NCI-H774 (cell line): ENCODE results near the gene CEACAM19.
"Not testable (repeated sequence)": the region's sequence is repeated elsewhere in the genome, so short reads cannot be mapped to it uniquely, and the experiment has no call there.

ENCODE experiments used
- DNase-seq: peaks from one replicate; lab custom pipeline; 2025; lab: John Stamatoyannopoulos, UW

CEACAM19 gene

GRCh38 chr19:44645407-44646048 lies 25.8 kb upstream of the CEACAM19 start:
- DNase-seq = no peak

DNA sequence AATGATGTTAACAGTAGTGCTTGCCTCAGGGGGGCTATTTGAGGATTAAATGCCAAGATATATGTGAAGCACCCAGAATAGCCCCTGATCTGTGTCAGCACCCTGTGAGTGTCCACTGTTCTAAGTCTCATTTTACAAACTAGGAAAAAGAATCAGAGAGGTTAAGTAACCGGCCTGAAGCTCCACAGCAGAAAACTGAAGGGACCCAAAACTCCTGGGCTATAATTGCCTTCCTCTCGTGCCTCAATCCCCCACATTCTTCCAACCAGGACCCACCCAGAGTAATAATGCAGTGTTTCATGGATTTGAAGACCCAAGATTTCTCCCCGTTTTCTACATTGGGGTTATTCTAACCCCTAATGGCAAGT lies 25.2 kb upstream of the CEACAM19 start:
- no peak for DNase-seq

- no peak for DNase-seq
Observed at GRCh38 chr19:44647144-44647543, 24.1 kb upstream of the CEACAM19 start.

- no peak for DNase-seq
Observed at GRCh38 chr19:44648631-44649251, 22.5 kb upstream of the CEACAM19 start.

DNA sequence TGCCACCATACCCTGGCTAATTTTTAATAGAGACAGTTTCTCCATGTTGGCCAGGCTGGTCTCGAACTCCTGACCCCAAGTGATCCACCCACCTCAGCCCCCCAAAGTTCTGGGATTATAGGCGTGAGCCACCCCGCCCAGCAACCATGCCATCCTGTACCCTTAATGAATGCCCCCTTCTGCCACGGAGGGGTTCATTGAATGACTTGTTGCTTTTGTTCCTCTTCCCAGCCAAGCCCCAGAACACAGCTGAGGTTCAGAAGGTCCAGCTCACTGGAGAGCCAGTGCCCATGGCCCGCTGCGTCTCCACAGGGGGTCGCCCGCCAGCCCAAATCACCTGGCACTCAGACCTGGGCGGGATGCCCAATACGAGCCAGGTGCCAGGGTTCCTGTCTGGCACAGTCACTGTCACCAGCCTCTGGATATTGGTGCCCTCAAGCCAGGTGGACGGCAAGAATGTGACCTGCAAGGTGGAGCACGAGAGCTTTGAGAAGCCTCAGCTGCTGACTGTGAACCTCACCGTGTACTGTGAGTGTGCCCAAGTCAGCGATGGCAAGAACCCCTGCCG lies 21.6 kb upstream of the CEACAM19 start:
- no peak for DNase-seq

DNA sequence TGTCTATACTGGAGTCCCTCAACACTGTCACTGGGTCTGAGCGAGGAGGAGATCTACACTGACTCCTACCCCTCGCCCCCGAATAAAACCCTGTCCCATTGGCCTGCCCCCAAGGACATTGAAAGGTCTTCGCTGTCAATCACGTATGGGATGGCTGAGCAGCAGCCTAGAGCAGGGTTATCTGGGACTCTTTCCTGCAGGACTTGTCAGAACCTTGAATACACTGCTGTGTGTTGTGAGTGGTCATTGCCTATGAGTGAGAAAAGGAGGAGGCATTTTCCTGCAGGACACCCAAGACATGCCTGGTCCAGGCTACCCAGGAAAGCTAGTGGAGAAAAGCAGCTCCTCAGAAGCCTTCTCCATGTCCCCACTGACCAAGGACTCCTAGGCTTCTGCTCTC lies 17.9 kb upstream of the CEACAM19 start:
- no peak for DNase-seq

GRCh38 chr19:44653977-44654774 lies 17.1 kb upstream of the CEACAM19 start:
- no peak for DNase-seq

DNA sequence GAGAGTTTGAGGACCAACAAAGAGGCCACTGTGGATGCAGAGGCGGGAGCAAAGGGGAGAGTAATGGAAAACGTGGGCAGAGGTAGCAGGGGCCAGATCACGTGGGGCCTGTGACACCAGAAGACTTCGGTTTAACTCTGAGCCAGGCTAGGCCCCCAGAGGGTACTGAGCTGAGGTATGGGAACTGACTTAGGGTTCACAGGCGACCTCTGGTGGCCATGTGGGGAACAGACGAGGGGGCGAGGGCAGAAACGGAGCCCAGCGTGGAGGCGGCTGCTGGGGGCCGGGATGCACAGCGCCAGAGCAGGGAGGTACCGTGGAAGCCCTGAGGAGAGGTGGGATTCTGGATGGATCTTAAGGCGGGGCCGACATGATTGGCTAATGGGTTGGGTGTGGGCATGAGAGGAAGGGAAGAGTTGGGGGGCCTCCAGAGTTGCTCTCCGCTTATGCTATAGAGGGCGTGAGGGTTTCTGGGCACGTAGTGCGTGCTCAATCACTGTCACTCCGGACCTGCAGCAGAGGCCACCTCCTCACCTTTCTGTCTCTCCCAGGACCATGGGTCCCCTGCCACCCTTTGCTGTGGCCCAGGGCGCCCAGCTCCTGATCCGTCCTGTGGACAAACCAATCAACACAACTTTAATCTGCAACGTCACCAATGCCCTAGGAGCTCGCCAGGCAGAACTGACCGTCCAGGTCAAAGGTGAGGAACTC lies 13.9 kb upstream of the CEACAM19 start:
- DNase-seq = peak; percentile 10

DNA sequence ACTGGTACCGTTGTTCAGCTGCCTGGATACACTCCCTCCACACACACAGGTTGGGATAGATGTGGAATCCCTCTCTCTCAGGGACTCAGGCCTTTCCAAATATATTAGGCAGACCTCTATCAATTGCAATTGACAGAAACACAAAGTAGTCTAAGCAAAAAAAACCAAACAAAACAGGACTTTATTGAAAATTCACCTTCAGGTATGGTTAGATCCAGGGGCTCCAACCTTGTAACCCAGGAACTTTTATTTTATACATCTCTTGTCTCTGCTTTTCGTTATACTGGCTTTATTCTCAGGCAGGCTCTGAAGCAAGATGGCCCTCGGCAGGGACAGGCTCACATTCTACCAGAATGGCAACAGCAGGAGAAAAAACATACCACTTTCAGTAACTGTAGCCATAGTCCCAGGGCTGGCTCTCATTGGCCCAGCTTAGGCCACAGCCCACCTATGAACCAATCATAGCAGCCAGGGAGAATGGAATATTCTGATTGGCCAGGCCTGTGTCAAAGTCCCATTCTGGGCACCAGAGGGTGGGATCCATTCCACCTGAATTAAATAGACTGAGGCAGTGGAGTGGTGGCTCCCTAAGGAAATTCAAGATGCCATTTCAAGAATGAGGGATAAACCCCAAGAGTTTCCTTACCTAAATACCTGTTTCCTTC lies 13.1 kb upstream of the CEACAM19 start:
- DNase-seq = no peak

DNA sequence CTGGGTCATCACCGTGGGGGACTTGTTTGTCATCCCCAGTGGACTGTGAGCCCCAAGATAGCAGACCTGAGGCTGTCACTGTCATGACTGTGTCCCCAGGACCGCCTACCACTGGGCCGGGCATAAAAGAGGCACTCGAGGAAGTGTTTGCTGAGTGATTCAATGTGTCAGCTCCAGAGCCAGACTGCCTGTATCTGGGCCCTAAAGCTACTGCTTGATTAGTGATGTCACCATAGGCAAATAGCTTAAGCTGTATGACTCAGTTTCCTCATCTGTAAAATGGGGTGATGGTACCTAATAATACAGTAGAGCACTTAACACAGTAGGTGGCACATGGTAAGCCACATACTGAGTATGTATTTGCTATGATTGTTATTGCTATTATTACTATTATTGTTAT lies 11.2 kb upstream of the CEACAM19 start:
- DNase-seq = no peak

DNA sequence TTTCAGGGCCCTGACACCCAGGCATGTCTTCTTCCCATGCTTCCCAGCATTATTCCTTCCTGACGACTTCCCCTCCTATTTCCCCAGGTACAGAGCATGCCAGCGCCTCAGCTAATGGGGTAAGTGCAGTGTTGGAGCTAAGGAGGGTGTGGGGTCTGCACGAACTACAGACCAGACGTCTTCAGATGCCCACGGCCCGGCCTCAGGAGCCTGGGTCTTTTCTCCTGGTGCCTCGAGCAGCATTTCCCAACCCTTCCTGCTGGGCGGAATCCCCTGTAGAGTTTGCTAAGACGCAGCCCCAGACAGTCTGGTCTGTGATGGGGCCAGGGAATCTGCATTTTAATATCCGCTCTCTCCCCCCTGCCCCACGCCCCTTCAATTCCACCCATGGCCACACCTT lies 10.1 kb upstream of the CEACAM19 start:
- DNase-seq = no peak

GRCh38 chr19:44661904-44662303 lies 9.4 kb upstream of the CEACAM19 start:
- no peak for DNase-seq

GRCh38 chr19:44662691-44663385 lies 8.4 kb upstream of the CEACAM19 start:
- DNase-seq = no peak

DNA sequence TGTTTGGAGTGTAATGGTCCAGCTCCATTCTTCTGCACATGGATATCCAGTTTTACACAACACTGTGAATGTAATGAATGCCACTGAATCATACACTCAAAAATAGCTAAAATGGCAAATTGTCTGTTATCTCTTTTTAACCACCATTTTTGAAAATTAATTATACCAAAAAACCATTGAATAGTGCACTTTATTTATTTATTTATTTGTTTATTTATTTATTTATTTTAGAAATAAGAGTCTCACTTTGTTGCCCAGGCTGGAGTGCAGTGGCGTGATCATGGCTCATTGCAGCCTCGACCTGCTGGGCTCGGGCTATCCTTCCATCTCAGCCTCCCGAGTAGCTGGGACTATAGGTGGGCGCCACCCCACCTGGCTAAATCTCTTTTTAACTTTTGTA lies 7.3 kb upstream of the CEACAM19 start:
- no peak for DNase-seq

DNA sequence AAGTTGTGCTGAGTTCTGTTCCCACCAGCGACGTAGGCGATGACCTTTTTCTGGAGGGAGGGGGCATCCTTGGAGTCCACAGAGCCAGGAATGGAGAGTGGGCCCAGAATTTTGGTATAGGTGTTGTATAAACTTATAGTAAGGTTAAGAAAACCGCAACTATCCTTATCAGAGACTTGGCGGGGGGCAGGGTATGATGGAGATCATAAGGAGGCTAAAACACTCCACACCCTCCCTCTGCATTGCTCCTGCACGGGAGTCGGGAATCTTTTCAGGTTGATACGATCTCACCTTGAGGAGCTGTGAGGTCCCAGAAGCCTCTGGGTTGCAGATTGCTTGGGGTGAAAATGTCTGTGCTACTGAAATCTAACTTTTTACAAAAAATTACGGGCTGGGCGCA lies 6.3 kb upstream of the CEACAM19 start:
- no peak for DNase-seq

- DNase-seq = no peak
Observed at GRCh38 chr19:44666852-44667556, 4.3 kb upstream of the CEACAM19 start.

GRCh38 chr19:44668985-44669764 lies 2.1 kb upstream of the CEACAM19 start:
- no peak for DNase-seq

- not testable (repeated sequence) for DNase-seq
Observed at GRCh38 chr19:44670027-44670426, 1.3 kb upstream of the CEACAM19 start.

- no peak for DNase-seq
Observed at GRCh38 chr19:44672226-44672625, 944 bp downstream of the CEACAM19 start.

DNA sequence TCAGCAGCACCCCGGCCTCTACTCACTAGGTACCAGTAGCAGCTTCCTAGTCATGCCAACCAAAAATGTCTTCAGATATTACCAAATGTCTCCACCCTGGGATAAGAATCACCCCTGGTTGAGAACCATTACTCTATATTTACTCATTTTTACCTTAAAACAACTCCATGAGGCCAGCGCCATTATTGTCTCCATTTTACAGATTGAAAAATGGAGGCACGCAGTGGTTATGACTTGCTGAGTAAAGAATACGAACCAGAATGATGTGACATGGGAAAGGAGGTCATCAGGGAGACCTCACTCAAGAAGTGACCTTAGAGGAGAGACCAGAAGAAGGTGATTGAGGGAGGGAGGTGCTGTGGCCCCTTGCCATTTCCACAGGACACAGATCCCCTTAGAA lies 2.2 kb downstream of the CEACAM19 start:
- DNase-seq = no peak
